NCI-H69 (cell line): ENCODE results near the gene ZC3H13.

Source experiments
- DNase-seq: peaks from one replicate; lab custom pipeline; 2025; lab: John Stamatoyannopoulos, UW

The ZC3H13 gene

GRCh38 chr13:46059405-46059804 lies 6.9 kb upstream of the ZC3H13 start:
- no peak for DNase-seq

- no peak for DNase-seq
Measured at GRCh38 chr13:46058268-46058667, 5.7 kb upstream of the ZC3H13 start.

- no peak for DNase-seq
Measured at GRCh38 chr13:46057256-46058015, 4.9 kb upstream of the ZC3H13 start.

- DNase-seq, result peak; percentile 29
Measured at GRCh38 chr13:46053162-46054012, 841 bp upstream of the ZC3H13 start.

- DNase-seq, result no peak
Measured at GRCh38 chr13:46051968-46052318, 603 bp downstream of the ZC3H13 start.

GRCh38 chr13:46050771-46051170 lies 1.8 kb downstream of the ZC3H13 start:
- DNase-seq, result no peak

- no peak for DNase-seq
Measured at GRCh38 chr13:46045424-46045823, 7.1 kb downstream of the ZC3H13 start.

- DNase-seq, result no peak
Measured at GRCh38 chr13:46043647-46044046, 8.9 kb downstream of the ZC3H13 start.

GRCh38 chr13:46041419-46041839 lies 11.1 kb downstream of the ZC3H13 start:
- DNase-seq, result no peak

- no peak for DNase-seq
Measured at GRCh38 chr13:46040763-46041162, 11.8 kb downstream of the ZC3H13 start.

GRCh38 chr13:46039411-46040182 lies 12.9 kb downstream of the ZC3H13 start:
- no peak for DNase-seq

- no peak for DNase-seq
Measured at GRCh38 chr13:46038296-46038695, 14.2 kb downstream of the ZC3H13 start.

GRCh38 chr13:46035066-46035465 lies 17.5 kb downstream of the ZC3H13 start:
- peak; percentile 50 for DNase-seq

- DNase-seq, result no peak
Measured at GRCh38 chr13:46032341-46032740, 20.2 kb downstream of the ZC3H13 start.

- no peak for DNase-seq
Measured at GRCh38 chr13:46031581-46032263, 20.8 kb downstream of the ZC3H13 start.

- no peak for DNase-seq
Measured at GRCh38 chr13:46025157-46025556, 27.4 kb downstream of the ZC3H13 start.

- no peak for DNase-seq
Measured at GRCh38 chr13:46022481-46022880, 30.1 kb downstream of the ZC3H13 start.

- no peak for DNase-seq
Measured at GRCh38 chr13:46016216-46016615, 36.3 kb downstream of the ZC3H13 start.

- no peak for DNase-seq
Measured at GRCh38 chr13:46015366-46015765, 37.2 kb downstream of the ZC3H13 start.

- no peak for DNase-seq
Measured at GRCh38 chr13:46012404-46012803, 40.1 kb downstream of the ZC3H13 start.

- DNase-seq, result no peak
Measured at GRCh38 chr13:46010148-46010547, 42.4 kb downstream of the ZC3H13 start.

- no peak for DNase-seq
Measured at GRCh38 chr13:46008631-46009030, 43.9 kb downstream of the ZC3H13 start.
